Heart left ventricle (tissue), 16 donors: Measurements from ENCODE around the gene FBP1. TPM values are rescaled to one million over a fixed set of nuclear protein-coding genes. Genes with fewer than 3 reads are reported as not detected.

Source experiments
- ATAC-seq, 4 donors: fragments of 200-7000 bp; cut with Tn5 transposase; one replicate each; pipeline ENCODE4 v1.9.1; 2020 to 2022; ENCODE audit warnings: moderate library complexity in 4 of 4, mild to moderate bottlenecking in 3 of 4, moderate number of reproducible peaks in 1 of 4
- DNase-seq, 5 donors: peaks; one replicate each; pipeline ENCODE4 v3.0.0-alpha.2; 2020
- H3K27ac ChIP-seq, 12 donors: fragments of 200-600 bp; sonication (generic) in 4 of 12; one replicate each; pipeline versions ENCODE4 v1.5.0 to v1.8.0; 2016 to 2022; ENCODE audit warnings: mild to moderate bottlenecking in 2 of 12
- H3K27me3 ChIP-seq, 9 donors: fragments of 200-600 bp; sonication (generic) in 2 of 9; one replicate each; pipeline versions ENCODE4 v1.5.1 to v1.8.0; 2016 to 2022; ENCODE audit warnings: mild to moderate bottlenecking in 3 of 9
- H3K36me3 ChIP-seq, 9 donors: fragments of 200-600 bp; sonication (generic) in 2 of 9; one replicate each; pipeline versions ENCODE4 v1.5.0 to v1.8.0; 2018 to 2022; ENCODE audit warnings: mild to moderate bottlenecking in 2 of 9
- H3K4me1 ChIP-seq, 12 donors: fragments of 200-600 bp; sonication (generic) in 4 of 12; one replicate each; pipeline versions ENCODE4 v1.5.0 to v1.8.0; 2016 to 2022; ENCODE audit warnings: mild to moderate bottlenecking in 3 of 12
- H3K4me3 ChIP-seq, 12 donors: fragments of 200-600 bp; sonication (generic) in 4 of 12; one replicate each; pipeline versions ENCODE4 v1.5.0 to v1.8.0; 2017 to 2022; ENCODE audit warnings: mild to moderate bottlenecking in 9 of 12, moderate library complexity in 4 of 12
- H3K9me3 ChIP-seq, 12 donors: fragments of 200-600 bp; sonication (generic) in 4 of 12; one replicate each; pipeline versions ENCODE4 v1.5.0 to v1.8.0; 2016 to 2022; ENCODE audit warnings: mild to moderate bottlenecking in 1 of 12
- POLR2A ChIP-seq, 2 donors: fragments of 450-650 bp; IDR thresholded peaks; one replicate each; pipeline ENCODE4 v1.6.1; 2017; ENCODE audit warnings: antibody characterized with exemption in 2 of 2, mild to moderate bottlenecking in 2 of 2, moderate library complexity in 2 of 2
- WGBS, 4 donors: extraction: QIAGEN DNeasy Blood & Tissue Kit in 2 of 4; methylation state at CpG; one replicate each; pipeline versions ENCODE4 v1.1.5 to v1.1.7; 2013 to 2018; 5-methylcytosine and 5-hydroxymethylcytosine counted together
- intact Hi-C, 10 donors: fragments of 100-400 bp; cut with DNase I; formaldehyde crosslinking; loops; one replicate each; pipeline versions ENCODE4 v1.11.1 to v1.14.2; 2022
- polyA plus RNA-seq, 2 donors: library from polyadenylated mRNA; stranded (reverse); fragments of 200-250 nt; gene quantifications; one replicate each; pipeline ENCODE4 v1.2.3, GENCODE V29; 2013
- total RNA-seq, 9 donors: library from RNA; depleted of rRNA in 2 of 9; stranded (reverse); fragments of >200 nt in 2 of 9; fragmentation: NEBNext Ultra II Directional in 3 of 9; extraction: Animal tissue kit (Norgen Biotek cat#: 25700) in 3 of 9; gene quantifications; one replicate each; pipeline versions ENCODE4 v1.1.0 to v1.2.4, GENCODE V29; 2016 to 2023
- TF ChIP-seq, protein P1 (sequence below), 12 donors: fragments of 200-600 bp; sonication (generic) in 4 of 12; IDR thresholded peaks; one replicate each; pipeline versions ENCODE4 v1.5.0 to v1.8.0; 2018 to 2022; ENCODE audit warnings: antibody characterized with exemption in 12 of 12, mild to moderate bottlenecking in 5 of 12
- donor health status: ischemic (EF 13 %, LVEDD 7.1; RV severe dilation, severe dysfunction).
- donor health status: healthy with polysubstance abuse.
- donor health status: DM: no; HTN: yes; CAD: no.
- donor health status: DM: no; HTN: no; CAD: no.
- donor health status: ischemic (EF 25% LVEDD 6.9; RV normal size, moderate dysfunction).
- donor health status: ischemic (EF 25% LVEDD 5.7; RV mildly dilated, moderate dysfunction).
- donor health status: healthy.
- donor health status: DM: yes; HTN: yes; CAD: no.
- donor health status: ischemic (EF 35%, LVEDD 5.7; RV mildly dilated, moderate dysfunction).
- donor health status: nonischemic (EF 11% LVEDD 7.7; RV severe dilation, severe dysfunction).
- donor health status: DM: yes; HTN: yes; CAD: no.
- donor health status: PGD.
- donor health status: ischemic (EF 29% LVEDD 5.4; RV normal size, mild dysfunction).
- donor health status: nonischemic (EF 23%, LVEDD 6.1; RV moderate dilation, normal function).

FBP1 gene
- total and polyA plus RNA-seq, 11 donors, result 0.50 to 18.5 (median 0.94) TPM

DNA sequence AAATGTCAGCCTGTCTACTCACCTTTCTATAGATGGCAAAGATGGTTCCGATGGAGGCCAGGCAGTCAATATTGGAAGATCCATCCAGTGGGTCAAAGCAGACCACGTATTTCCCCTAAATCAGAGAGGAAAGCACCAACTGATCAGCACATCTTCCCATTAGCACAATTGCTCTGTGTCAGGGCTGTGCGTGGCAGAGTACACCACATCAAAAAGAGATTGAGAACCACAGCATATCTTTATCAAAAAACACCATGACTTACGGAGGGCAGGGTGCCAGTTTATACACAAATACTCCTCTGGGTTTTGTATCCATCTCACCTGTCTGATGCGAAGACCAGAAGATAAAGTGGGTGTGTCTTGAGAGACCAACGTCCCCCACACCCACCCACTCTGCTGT is 54.8 kb downstream of the FBP1 start:
- WGBS, 4 donors, result 79 to 87% (median 85%) methylated on average over 6 of the region's 6 CpGs
- Histone ChIP-seq H3K27me3 (peaks cover 0 to 14% (median 0%) of the 10 kb centered on the region in 9 donors), H3K9me3 (no peaks in the 10 kb centered on the region), H3K4me3 (no peak overlapping the region), H3K4me1 (no peaks in the 10 kb centered on the region), H3K27ac (no peak overlapping the region), H3K36me3 (no peaks in the 10 kb centered on the region)
- ATAC-seq, result no peak
- no peak for TF ChIP-seq POLR2A (IDR thresholded peaks at IDR 0.05)
- TF ChIP-seq, protein P1, sequence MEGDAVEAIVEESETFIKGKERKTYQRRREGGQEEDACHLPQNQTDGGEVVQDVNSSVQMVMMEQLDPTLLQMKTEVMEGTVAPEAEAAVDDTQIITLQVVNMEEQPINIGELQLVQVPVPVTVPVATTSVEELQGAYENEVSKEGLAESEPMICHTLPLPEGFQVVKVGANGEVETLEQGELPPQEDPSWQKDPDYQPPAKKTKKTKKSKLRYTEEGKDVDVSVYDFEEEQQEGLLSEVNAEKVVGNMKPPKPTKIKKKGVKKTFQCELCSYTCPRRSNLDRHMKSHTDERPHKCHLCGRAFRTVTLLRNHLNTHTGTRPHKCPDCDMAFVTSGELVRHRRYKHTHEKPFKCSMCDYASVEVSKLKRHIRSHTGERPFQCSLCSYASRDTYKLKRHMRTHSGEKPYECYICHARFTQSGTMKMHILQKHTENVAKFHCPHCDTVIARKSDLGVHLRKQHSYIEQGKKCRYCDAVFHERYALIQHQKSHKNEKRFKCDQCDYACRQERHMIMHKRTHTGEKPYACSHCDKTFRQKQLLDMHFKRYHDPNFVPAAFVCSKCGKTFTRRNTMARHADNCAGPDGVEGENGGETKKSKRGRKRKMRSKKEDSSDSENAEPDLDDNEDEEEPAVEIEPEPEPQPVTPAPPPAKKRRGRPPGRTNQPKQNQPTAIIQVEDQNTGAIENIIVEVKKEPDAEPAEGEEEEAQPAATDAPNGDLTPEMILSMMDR (IDR thresholded peaks at IDR 0.05), result no peak
- intact Hi-C loops, result loop anchor here in 1 of 10 donors (10.0 kb wide), 1 partner anchor 60 kb away; no protein-coding TSS in a partner anchor
- DNase-seq, result no peak

DNA sequence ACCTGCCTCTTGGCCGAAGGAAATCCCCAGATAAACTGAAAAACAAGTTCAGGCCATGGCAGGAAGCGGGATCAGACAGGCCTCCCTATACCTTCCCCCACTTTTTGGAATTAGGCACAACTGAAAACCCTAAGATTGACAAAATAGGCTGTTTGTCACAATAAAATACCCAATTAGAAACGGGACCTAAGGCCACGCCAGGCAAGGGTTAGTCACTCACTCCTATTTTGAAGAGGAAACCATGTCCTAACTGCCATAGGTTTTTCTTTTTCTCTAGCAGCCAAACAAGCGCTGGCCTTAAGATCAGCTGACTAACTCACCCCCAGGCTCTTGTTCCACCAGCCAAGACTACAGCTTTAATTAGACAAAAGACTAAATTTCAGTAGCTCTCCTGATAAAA is 57.6 kb downstream of the FBP1 start:
- intact Hi-C loops, result loop anchor here in 1 of 10 donors (10.0 kb wide), 1 partner anchor 57 kb away; no protein-coding TSS in a partner anchor

DNA sequence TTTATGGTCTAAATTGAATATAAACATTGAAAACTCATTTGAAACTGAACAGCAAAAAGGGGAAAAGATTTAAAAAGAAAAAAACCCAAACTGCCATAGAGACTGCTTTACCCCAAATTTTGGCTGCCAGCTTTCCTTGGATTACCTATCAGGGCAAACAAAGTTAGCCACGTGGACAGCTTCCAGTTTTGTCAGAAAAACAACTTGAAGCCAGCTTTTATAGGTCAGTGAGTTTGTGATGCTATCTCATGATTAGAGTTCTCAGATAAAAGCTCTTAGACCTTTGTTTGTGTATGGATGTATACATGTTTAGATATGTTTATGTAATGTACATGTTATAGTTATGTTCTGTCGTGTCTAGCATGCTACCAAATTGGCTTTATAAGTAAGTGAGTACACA is 61.7 kb downstream of the FBP1 start:
- DNase-seq (no peak), ATAC-seq (no peak)
- no peaks in the 10 kb centered on the region for H3K36me3 ChIP-seq
- TF ChIP-seq POLR2A (IDR thresholded peaks at IDR 0.05), result no peak
- TF ChIP-seq, protein P1 (IDR thresholded peaks at IDR 0.05), result no peak
- H3K4me1 ChIP-seq, result no peaks in the 10 kb centered on the region
- no peak overlapping the region for H3K4me3 ChIP-seq
- no peak overlapping the region for H3K27ac ChIP-seq
- peaks cover 0 to 4% (median 0%) of the 10 kb centered on the region in 9 donors for H3K27me3 ChIP-seq
- 42 to 48% (median 47%) methylated on average over 2 of the region's 2 CpGs for WGBS, 4 donors
- intact Hi-C loops, result no loop called here
- no peaks in the 10 kb centered on the region for H3K9me3 ChIP-seq

More for the DNA sequence above, 57.6 kb downstream of the FBP1 start:
- Histone ChIP-seq H3K9me3 (no peaks in the 10 kb centered on the region), H3K36me3 (no peaks in the 10 kb centered on the region), H3K4me3 (no peak overlapping the region), H3K4me1 (no peaks in the 10 kb centered on the region), H3K27ac (no peak overlapping the region), H3K27me3 (no peaks in the 10 kb centered on the region)
- ATAC-seq, result no peak
- TF ChIP-seq, protein P1 (IDR thresholded peaks at IDR 0.05), result no peak
- TF ChIP-seq POLR2A (IDR thresholded peaks at IDR 0.05), result no peak
- DNase-seq, result no peak
- 87 to 93% (median 92%) methylated on average over 5 of the region's 5 CpGs for WGBS, 4 donors

DNA sequence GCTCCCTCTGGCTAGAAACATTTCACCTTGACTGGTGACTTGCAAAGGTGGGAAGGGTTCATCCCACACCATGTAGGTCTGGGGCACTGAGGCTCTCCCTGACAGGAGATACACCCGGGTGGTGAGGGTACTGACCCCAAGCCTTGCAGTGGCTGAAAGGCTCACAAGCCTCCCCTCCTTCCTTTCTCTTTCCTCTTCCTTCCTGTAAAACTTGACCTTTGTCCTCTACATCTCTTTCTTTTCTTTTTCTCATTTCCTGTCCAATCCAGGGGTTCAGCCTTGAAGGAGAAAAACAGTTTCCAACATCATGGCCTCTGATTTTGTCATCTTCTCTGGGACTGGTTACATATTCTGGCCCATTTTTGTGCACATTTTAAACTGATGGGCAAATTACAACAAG is 62.3 kb downstream of the FBP1 start:
- Histone ChIP-seq H3K36me3 (no peaks in the 10 kb centered on the region), H3K27me3 (peaks cover 0 to 4% (median 0%) of the 10 kb centered on the region in 9 donors), H3K9me3 (no peaks in the 10 kb centered on the region), H3K4me1 (no peaks in the 10 kb centered on the region), H3K27ac (no peak overlapping the region), H3K4me3 (no peak overlapping the region)
- no peak for TF ChIP-seq POLR2A (IDR thresholded peaks at IDR 0.05)
- TF ChIP-seq, protein P1 (IDR thresholded peaks at IDR 0.05), result no peak
- WGBS, 4 donors, result 0 to 29% (median 15%) methylated on average over 1 of the region's 1 CpG
- intact Hi-C loops, result no loop called here
- no peak for DNase-seq
- no peak for ATAC-seq
